Suprapubic skin (tissue), 4 donors: Measurements from ENCODE around the gene ACTMAP. TPM values are rescaled to one million over a fixed set of nuclear protein-coding genes. Genes with fewer than 3 reads are reported as not detected.

Experiments
- DNase-seq, 2 donors: peaks; one replicate each; pipeline ENCODE4 v3.0.0-alpha.2; 2019; ENCODE audit warnings: low spot score in 2 of 2
- H3K27ac ChIP-seq: fragments of 200-600 bp; sonication (generic); one replicate; pipeline ENCODE4 v1.5.1; 2019
- H3K27me3 ChIP-seq: fragments of 200-600 bp; sonication (generic); one replicate; pipeline ENCODE4 v1.5.1; 2019
- H3K36me3 ChIP-seq: fragments of 200-600 bp; sonication (generic); one replicate; pipeline ENCODE4 v1.5.1; 2019
- H3K4me1 ChIP-seq: fragments of 200-600 bp; sonication (generic); one replicate; pipeline ENCODE4 v1.5.1; 2019
- H3K4me3 ChIP-seq: fragments of 200-600 bp; sonication (generic); one replicate; pipeline ENCODE4 v1.5.1; 2019; ENCODE audit warnings: mild to moderate bottlenecking
- H3K9me3 ChIP-seq: fragments of 200-600 bp; sonication (generic); one replicate; pipeline ENCODE4 v1.5.1; 2019
- CTCF ChIP-seq, 2 donors: fragments of 200-600 bp in 1 of 2; fragments of 450-650 bp in 1 of 2; sonication (generic) in 1 of 2; IDR thresholded peaks; one replicate each; pipeline ENCODE4 v1.5.1; 2016 to 2019; ENCODE audit warnings: antibody characterized with exemption in 2 of 2, mild to moderate bottlenecking in 1 of 2, moderate library complexity in 1 of 2
- EP300 ChIP-seq: sonication (generic); formaldehyde crosslinking; IDR thresholded peaks from one replicate; pipeline ENCODE4 v1.6.1; 2017; ENCODE audit warnings: antibody characterized with exemption
- POLR2A ChIP-seq, 2 donors: fragments of 450-650 bp; IDR thresholded peaks; one replicate each; pipeline ENCODE4 v1.6.1; 2017; ENCODE audit warnings: antibody characterized with exemption in 2 of 2, mild to moderate bottlenecking in 2 of 2, moderate library complexity in 2 of 2
- POLR2AphosphoS5 ChIP-seq, 3 donors: sonication (generic); formaldehyde crosslinking; IDR thresholded peaks; one replicate each; pipeline ENCODE4 v1.6.1; 2017; ENCODE audit warnings: antibody characterized with exemption in 3 of 3
- WGBS: methylation state at CpG from one replicate; pipeline ENCODE4 v1.1.5; 2018; 5-methylcytosine and 5-hydroxymethylcytosine counted together
- total RNA-seq, 4 donors: library from RNA; depleted of rRNA; stranded (reverse); fragments of >200 nt; gene quantifications; one replicate each; pipeline ENCODE4 v1.1.0, GENCODE V29; 2016

The ACTMAP gene
- 1 to 10 TPM; 3.8 to 9.9 (median 5.4) TPM for total RNA-seq

- Histone ChIP-seq H3K36me3 (no peaks in the 10 kb centered on the region), H3K4me1 (peaks cover 55% of the 10 kb centered on the region), H3K27ac (peak within 1 kb of the TSS; percentile 92), H3K9me3 (no peaks in the 10 kb centered on the region), H3K27me3 (no peaks in the 10 kb centered on the region), H3K4me3 (peak within 1 kb of the TSS; percentile 72)
- WGBS = under 1% methylated on average over 43 of the region's 43 CpGs
- TF ChIP-seq POLR2AphosphoS5 (IDR thresholded peaks at IDR 0.05) (peak; percentile 40 to 75 (median 62)), EP300 (no peak), CTCF (IDR thresholded peaks at IDR 0.05) (no peak), POLR2A (IDR thresholded peaks at IDR 0.05) (peak; percentile 9 to 62)
- DNase-seq = peak; percentile 100
Observed at GRCh38 chr19:40750058-40750873, at the start of gene ACTMAP. Gene ACTMAP, minus strand, starts transcription at chr19:40750477. Its CDS starts 674 bp downstream, at chr19:40749803.

DNA sequence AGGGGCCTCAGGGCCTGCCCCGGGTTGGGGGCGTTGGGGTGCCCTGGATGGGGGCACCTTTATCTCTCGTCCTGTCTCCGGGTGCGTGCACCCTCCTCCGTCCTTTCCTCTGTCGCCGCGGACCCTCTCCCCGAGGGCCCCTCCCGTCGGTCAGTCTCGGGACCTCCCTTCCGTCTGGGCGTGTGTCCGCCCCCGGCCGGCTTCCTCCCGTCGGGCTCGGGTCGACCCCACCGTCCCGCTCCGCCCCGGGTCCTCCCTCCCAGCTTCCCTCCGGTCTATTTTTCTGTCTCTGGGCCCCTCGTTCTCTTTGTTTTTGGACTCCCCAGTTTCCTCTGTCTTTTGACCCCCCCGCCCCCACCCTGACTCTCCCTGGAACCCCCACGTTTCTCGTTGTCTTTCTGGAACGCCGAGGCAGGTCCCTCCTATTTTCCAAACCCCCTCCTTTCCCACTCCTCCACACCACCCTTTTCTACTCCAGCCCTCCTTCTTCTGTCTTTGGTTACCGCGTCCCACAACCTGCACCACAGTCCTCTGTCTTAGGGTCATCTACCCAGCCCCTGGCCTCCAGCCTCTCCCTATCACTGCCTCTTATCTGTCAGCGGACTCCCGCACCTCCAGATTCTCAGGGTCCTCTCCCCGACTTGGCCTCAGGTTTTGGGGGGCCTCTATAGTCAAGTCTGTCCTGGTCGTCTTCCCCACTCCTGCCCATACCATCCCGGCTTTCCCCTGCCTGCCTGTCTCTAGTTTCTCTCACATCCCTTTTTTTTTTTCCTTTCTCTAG, 49.5 kb upstream of the ACTMAP start:
- TF ChIP-seq POLR2A (IDR thresholded peaks at IDR 0.05) (no peak), EP300 (no peak), CTCF (IDR thresholded peaks at IDR 0.05) (no peak)
- peaks cover 8% of the 10 kb centered on the region for H3K36me3 ChIP-seq
- H3K27ac ChIP-seq = peak overlapping the region; percentile 97
- peak in 1 of 2 donors; percentile 86 for DNase-seq
- H3K4me1 ChIP-seq = peaks cover 59% of the 10 kb centered on the region
- H3K9me3 ChIP-seq = no peaks in the 10 kb centered on the region
- H3K27me3 ChIP-seq = no peaks in the 10 kb centered on the region
- H3K4me3 ChIP-seq = peak overlapping the region; percentile 97
- 3% methylated on average over 39 of the region's 40 CpGs for WGBS

DNA sequence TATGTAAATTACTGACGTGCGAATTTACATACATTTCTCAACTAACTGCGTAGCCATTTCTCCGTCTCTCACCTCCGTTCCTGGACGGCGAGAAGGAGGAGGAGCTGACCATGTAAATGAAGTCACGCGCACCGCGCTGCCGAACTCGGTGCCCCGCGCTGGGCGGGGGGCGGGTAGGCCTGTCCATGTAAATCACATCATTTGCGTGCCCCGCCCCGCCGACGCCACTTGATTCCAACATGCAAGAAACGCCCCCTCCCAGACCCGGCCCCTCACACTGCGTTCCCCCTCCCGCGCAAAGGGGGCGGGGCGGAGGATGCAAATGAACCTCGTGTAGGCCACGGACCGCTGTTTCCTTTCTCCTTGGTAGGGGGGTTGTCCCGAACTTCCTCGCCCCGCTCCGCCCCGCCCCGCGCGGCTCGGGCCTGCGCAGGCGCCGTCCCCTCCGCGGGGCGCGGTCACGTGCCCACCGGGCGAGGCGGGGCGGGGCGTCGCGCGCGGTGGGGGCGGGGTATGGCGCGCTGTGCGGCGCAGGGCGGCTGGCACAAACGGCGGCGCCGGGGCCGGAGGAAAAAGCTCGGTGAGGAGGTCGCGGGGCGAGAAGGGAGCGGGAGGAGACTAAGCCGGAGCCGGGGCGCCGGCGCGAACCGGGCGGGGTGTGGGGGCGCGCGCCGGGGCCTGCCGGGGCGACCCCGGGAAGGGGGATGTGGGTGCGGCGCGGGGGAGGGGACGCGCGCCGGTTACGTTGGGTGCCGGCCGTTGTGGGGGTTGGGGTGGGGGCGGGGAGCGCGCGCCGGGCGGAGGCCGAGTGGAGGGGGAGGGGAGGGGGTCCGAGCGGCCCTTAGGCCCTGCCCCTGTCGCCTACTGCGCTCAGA, 48.6 kb upstream of the ACTMAP start, which contains the start of gene EGLN2:
Gene EGLN2, plus strand, starts transcription at position 509 of the 875 bp plus-strand sequence. CDS start 1,382 bp downstream, outside the sequence.
- peaks cover 50% of the 10 kb centered on the region for H3K4me1 ChIP-seq
- H3K36me3 ChIP-seq = peaks cover 8% of the 10 kb centered on the region
- WGBS = under 1% methylated on average over 34 of the region's 110 CpGs
- peak; percentile 100 for DNase-seq
- peak in 1 of 2 donors; percentile 56 for TF ChIP-seq POLR2A (IDR thresholded peaks at IDR 0.05)
- peak in 2 of 3 donors; percentile 63 to 97 for TF ChIP-seq POLR2AphosphoS5 (IDR thresholded peaks at IDR 0.05)
- TF ChIP-seq CTCF (IDR thresholded peaks at IDR 0.05) = no peak
- no peak for TF ChIP-seq EP300
- peak within 1 kb of the TSS; percentile 97 for H3K4me3 ChIP-seq
- H3K9me3 ChIP-seq = no peaks in the 10 kb centered on the region
- peak within 1 kb of the TSS; percentile 97 for H3K27ac ChIP-seq
- H3K27me3 ChIP-seq = no peaks in the 10 kb centered on the region

DNA sequence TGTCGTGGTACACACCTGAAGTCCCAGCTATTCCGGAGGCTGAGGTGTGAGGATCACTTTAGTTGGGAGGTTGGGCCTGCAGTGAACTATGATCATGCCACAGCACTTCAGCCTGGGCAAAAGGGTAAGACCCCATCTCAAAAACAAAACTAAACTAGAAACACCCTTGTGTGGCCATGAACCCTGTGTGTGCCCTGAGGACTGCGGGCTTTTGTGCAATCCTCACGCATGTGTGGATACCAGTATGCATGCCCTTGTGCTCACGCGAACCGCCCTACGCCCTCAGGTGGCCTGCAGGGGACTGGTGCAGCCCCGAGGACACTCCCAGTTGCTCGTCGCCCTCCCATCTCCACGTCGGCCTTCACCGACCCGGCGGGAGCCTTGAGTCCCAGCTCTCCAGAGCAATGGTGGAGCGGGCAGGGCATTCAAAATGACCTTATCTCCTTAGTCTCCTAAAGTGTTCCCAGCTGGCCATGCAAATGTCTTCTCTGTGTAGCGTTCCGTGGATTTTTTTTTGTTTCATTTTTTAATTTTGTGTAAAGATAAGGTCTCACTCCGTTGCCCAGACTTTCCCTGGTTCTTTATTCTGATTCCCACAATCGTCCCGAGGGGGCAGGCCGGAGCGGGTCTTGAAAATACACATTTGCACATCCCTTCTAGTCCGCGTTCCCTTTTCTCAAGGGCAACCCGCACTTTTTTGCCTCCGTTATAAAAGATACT, 47.8 kb upstream of the ACTMAP start:
- peak; percentile 85 to 87 for DNase-seq
- Histone ChIP-seq H3K4me3 (peak overlapping the region; percentile 97), H3K9me3 (no peaks in the 10 kb centered on the region), H3K27ac (peak overlapping the region; percentile 84), H3K36me3 (peaks cover 8% of the 10 kb centered on the region), H3K4me1 (peaks cover 42% of the 10 kb centered on the region), H3K27me3 (no peaks in the 10 kb centered on the region)
- WGBS = 12% methylated on average over 22 of the region's 28 CpGs
- TF ChIP-seq POLR2A (IDR thresholded peaks at IDR 0.05) (no peak), EP300 (no peak), CTCF (IDR thresholded peaks at IDR 0.05) (peak; percentile 23 to 35), POLR2AphosphoS5 (IDR thresholded peaks at IDR 0.05) (no peak)
